Activated naive CD8-positive, alpha-beta T cell (primary cell): ENCODE measurements around the gene BANK1.

Experiments
- H3K27ac Mint-ChIP-seq: one replicate; pipeline ENCODE4 v1.8.0; 2021; ENCODE audit warnings: mixed read lengths
- H3K27me3 Mint-ChIP-seq: one replicate; pipeline ENCODE4 v1.8.0; 2021; ENCODE audit warnings: mixed read lengths
- H3K36me3 Mint-ChIP-seq: one replicate; pipeline ENCODE4 v1.8.0; 2021; ENCODE audit warnings: mixed read lengths
- H3K4me1 Mint-ChIP-seq: one replicate; pipeline ENCODE4 v1.8.0; 2021; ENCODE audit warnings: low read depth, mixed read lengths
- H3K4me3 Mint-ChIP-seq: one replicate; pipeline ENCODE4 v1.8.0; 2021; ENCODE audit warnings: mild to moderate bottlenecking, mixed read lengths
- H3K9me3 Mint-ChIP-seq: one replicate; pipeline ENCODE4 v1.8.0; 2021; ENCODE audit warnings: low read depth, mixed read lengths

BANK1 gene

GRCh38 chr4:101846550-101846949 lies 56.0 kb downstream of the BANK1 start:
- Mint-ChIP-seq H3K27ac (no peak overlapping the region), H3K36me3 (no peaks in the 10 kb centered on the region)

GRCh38 chr4:101850698-101851097 lies 60.2 kb downstream of the BANK1 start:
- H3K4me1 Mint-ChIP-seq = no peaks in the 10 kb centered on the region
- H3K36me3 Mint-ChIP-seq = no peaks in the 10 kb centered on the region
- H3K27ac Mint-ChIP-seq = no peak overlapping the region
- H3K4me3 Mint-ChIP-seq = no peak overlapping the region
- H3K9me3 Mint-ChIP-seq = no peaks in the 10 kb centered on the region
- H3K27me3 Mint-ChIP-seq = peaks cover 5% of the 10 kb centered on the region

More at GRCh38 chr4:101846550-101846949, 56.0 kb downstream of the BANK1 start:
- H3K4me3 Mint-ChIP-seq = no peak overlapping the region
- no peaks in the 10 kb centered on the region for H3K9me3 Mint-ChIP-seq
- H3K27me3 Mint-ChIP-seq = no peaks in the 10 kb centered on the region
- H3K4me1 Mint-ChIP-seq = no peaks in the 10 kb centered on the region

GRCh38 chr4:101851672-101852071 lies 61.1 kb downstream of the BANK1 start:
- Mint-ChIP-seq H3K9me3 (no peaks in the 10 kb centered on the region), H3K4me1 (no peaks in the 10 kb centered on the region), H3K36me3 (no peaks in the 10 kb centered on the region), H3K4me3 (no peak overlapping the region), H3K27me3 (peaks cover 5% of the 10 kb centered on the region), H3K27ac (no peak overlapping the region)

GRCh38 chr4:101853028-101853427 lies 62.5 kb downstream of the BANK1 start:
- Mint-ChIP-seq H3K27ac (no peak overlapping the region), H3K9me3 (no peaks in the 10 kb centered on the region), H3K4me3 (no peak overlapping the region), H3K27me3 (peaks cover 5% of the 10 kb centered on the region), H3K4me1 (no peaks in the 10 kb centered on the region), H3K36me3 (no peaks in the 10 kb centered on the region)

- Mint-ChIP-seq H3K27ac (no peak overlapping the region), H3K4me3 (no peak overlapping the region), H3K27me3 (peaks cover 5% of the 10 kb centered on the region), H3K9me3 (no peaks in the 10 kb centered on the region), H3K36me3 (no peaks in the 10 kb centered on the region), H3K4me1 (no peaks in the 10 kb centered on the region)
These were observed 63.2 kb downstream of the BANK1 start for GRCh38 chr4:101853691-101854090.

GRCh38 chr4:101855239-101855638 lies 64.7 kb downstream of the BANK1 start:
- H3K4me3 Mint-ChIP-seq = no peak overlapping the region
- H3K27me3 Mint-ChIP-seq = peaks cover 5% of the 10 kb centered on the region
- no peaks in the 10 kb centered on the region for H3K9me3 Mint-ChIP-seq
- no peaks in the 10 kb centered on the region for H3K4me1 Mint-ChIP-seq
- no peaks in the 10 kb centered on the region for H3K36me3 Mint-ChIP-seq
- H3K27ac Mint-ChIP-seq = no peak overlapping the region

GRCh38 chr4:101856149-101856548 lies 65.6 kb downstream of the BANK1 start:
- Mint-ChIP-seq H3K27me3 (peaks cover 9% of the 10 kb centered on the region), H3K27ac (no peak overlapping the region), H3K4me1 (no peaks in the 10 kb centered on the region), H3K36me3 (no peaks in the 10 kb centered on the region), H3K9me3 (no peaks in the 10 kb centered on the region), H3K4me3 (no peak overlapping the region)

- Mint-ChIP-seq H3K27ac (no peak overlapping the region), H3K36me3 (no peaks in the 10 kb centered on the region), H3K4me3 (no peak overlapping the region)
These were observed 66.6 kb downstream of the BANK1 start for GRCh38 chr4:101857176-101857575.

GRCh38 chr4:101858641-101859040 lies 68.1 kb downstream of the BANK1 start:
- no peak overlapping the region for H3K27ac Mint-ChIP-seq
- H3K4me1 Mint-ChIP-seq = no peaks in the 10 kb centered on the region

More at GRCh38 chr4:101857176-101857575, 66.6 kb downstream of the BANK1 start:
- Mint-ChIP-seq H3K4me1 (no peaks in the 10 kb centered on the region), H3K9me3 (no peaks in the 10 kb centered on the region), H3K27me3 (peaks cover 9% of the 10 kb centered on the region)

GRCh38 chr4:101862595-101862994 lies 72.1 kb downstream of the BANK1 start:
- Mint-ChIP-seq H3K36me3 (no peaks in the 10 kb centered on the region), H3K27me3 (peaks cover 7% of the 10 kb centered on the region), H3K4me1 (no peaks in the 10 kb centered on the region), H3K9me3 (no peaks in the 10 kb centered on the region), H3K27ac (no peak overlapping the region), H3K4me3 (no peak overlapping the region)

More at GRCh38 chr4:101858641-101859040, 68.1 kb downstream of the BANK1 start:
- Mint-ChIP-seq H3K27me3 (peaks cover 4% of the 10 kb centered on the region), H3K36me3 (no peaks in the 10 kb centered on the region), H3K9me3 (no peaks in the 10 kb centered on the region), H3K4me3 (no peak overlapping the region)

- Mint-ChIP-seq H3K4me1 (no peaks in the 10 kb centered on the region), H3K9me3 (no peaks in the 10 kb centered on the region), H3K27me3 (peaks cover 7% of the 10 kb centered on the region), H3K36me3 (no peaks in the 10 kb centered on the region), H3K4me3 (no peak overlapping the region), H3K27ac (no peak overlapping the region)
These were observed 74.1 kb downstream of the BANK1 start for GRCh38 chr4:101864660-101865059.

- Mint-ChIP-seq H3K9me3 (no peaks in the 10 kb centered on the region), H3K4me1 (no peaks in the 10 kb centered on the region), H3K4me3 (no peak overlapping the region), H3K27me3 (peaks cover 6% of the 10 kb centered on the region), H3K27ac (no peak overlapping the region), H3K36me3 (no peaks in the 10 kb centered on the region)
These were observed 75.1 kb downstream of the BANK1 start for GRCh38 chr4:101865501-101866062.

- Mint-ChIP-seq H3K27me3 (peaks cover 2% of the 10 kb centered on the region), H3K27ac (no peak overlapping the region), H3K36me3 (no peaks in the 10 kb centered on the region), H3K4me3 (no peak overlapping the region), H3K4me1 (no peaks in the 10 kb centered on the region), H3K9me3 (no peaks in the 10 kb centered on the region)
These were observed 80.3 kb downstream of the BANK1 start for GRCh38 chr4:101870874-101871273.

GRCh38 chr4:101871962-101872676 lies 81.6 kb downstream of the BANK1 start:
- Mint-ChIP-seq H3K9me3 (no peaks in the 10 kb centered on the region), H3K4me1 (no peaks in the 10 kb centered on the region), H3K27me3 (no peaks in the 10 kb centered on the region), H3K4me3 (no peak overlapping the region), H3K27ac (no peak overlapping the region), H3K36me3 (no peaks in the 10 kb centered on the region)

- no peak overlapping the region for H3K27ac Mint-ChIP-seq
- H3K4me1 Mint-ChIP-seq = no peaks in the 10 kb centered on the region
- H3K9me3 Mint-ChIP-seq = no peaks in the 10 kb centered on the region
- H3K36me3 Mint-ChIP-seq = no peaks in the 10 kb centered on the region
- no peaks in the 10 kb centered on the region for H3K27me3 Mint-ChIP-seq
- no peak overlapping the region for H3K4me3 Mint-ChIP-seq
These were observed 95.0 kb downstream of the BANK1 start for GRCh38 chr4:101885574-101885973.

GRCh38 chr4:101886826-101887225 lies 96.3 kb downstream of the BANK1 start:
- no peak overlapping the region for H3K27ac Mint-ChIP-seq
- no peaks in the 10 kb centered on the region for H3K36me3 Mint-ChIP-seq
- no peak overlapping the region for H3K4me3 Mint-ChIP-seq
- no peaks in the 10 kb centered on the region for H3K27me3 Mint-ChIP-seq
- no peaks in the 10 kb centered on the region for H3K4me1 Mint-ChIP-seq
- peaks cover 4% of the 10 kb centered on the region for H3K9me3 Mint-ChIP-seq
